Measurements from ENCODE around the gene DNAJC25. TPM values are rescaled to one million over a fixed set of nuclear protein-coding genes. Genes with fewer than 3 reads are reported as not detected.

Gene DNAJC25
- 2.8 TPM for total RNA-seq (2013)
- polyA plus RNA-seq (1 to 10 TPM; 1.1 to 6.0 (median 1.6) TPM), polyA minus RNA-seq (3.2 and 4.2 TPM in 2 replicates), total RNA-seq (2.8 to 12.0 (median 7.0) reads per million in 11 experiments)

GRCh38 chr9:111631214-111631971 is at the start of gene DNAJC25:
Gene DNAJC25 (plus strand): TSS chr9:111631334. CDS start chr9:111631408, 74 bp downstream.
- peak within 1 kb of the TSS; percentile 97 for H2AFZ ChIP-seq (ENCODE audit: insufficient read depth, low read depth, low read length, poor library complexity, severe bottlenecking)
- intact Hi-C loops (cut with micrococcal nuclease), result loop anchor here in 1 of 2 donors (5.0 kb wide), 1 partner anchor 149 kb away; the partner anchor contains the start of gene ECPAS
- Mint-ChIP-seq H3K4me1 (peaks cover 42% of the 10 kb centered on the region), H3K4me3 (peak within 1 kb of the TSS; percentile 93 to 96), H3K27me3 (ENCODE audit: low read depth in 3 of 3) (peaks cover 0 to 2% (median 0%) of the 10 kb centered on the region in 3 donors), H3K36me3 (peaks cover 5 to 6% of the 10 kb centered on the region in 2 donors), H3K9me3 (no peaks in the 10 kb centered on the region), H3K27ac (peak within 1 kb of the TSS; percentile 89 to 95 (median 93))
- H3K4me2 ChIP-seq (replicated peaks; ENCODE audit: extremely low read depth, low read length, poor library complexity, severe bottlenecking), result peak within 1 kb of the TSS; percentile 87
- H3K27ac ChIP-seq (ENCODE audit: low read depth in 1 of 2, low read length in 2 of 2), result peak within 1 kb of the TSS; percentile 74 to 90
- H3K9me3 ChIP-seq (replicated peaks in 1 of 2; ENCODE audit: control insufficient read depth in 1 of 2, insufficient read depth in 1 of 2, low read length in 2 of 2), result no peaks in the 10 kb centered on the region
- H3K79me2 ChIP-seq (ENCODE audit: insufficient read depth, low read length), result peaks cover 47% of the 10 kb centered on the region
- WGBS (ENCODE audit: insufficient coverage), result under 1% methylated on average over 79 of the region's 79 CpGs
- peak within 1 kb of the TSS; percentile 93 for H3K9ac ChIP-seq (ENCODE audit: insufficient read depth, low read length, poor library complexity, severe bottlenecking)
- no peak for TF ChIP-seq CTCF (IDR thresholded peaks at IDR 0.05)
- H3K27me3 ChIP-seq (ENCODE audit: control insufficient read depth in 2 of 2, insufficient read depth in 2 of 2, low read length in 2 of 2), result no peaks in the 10 kb centered on the region
- H3K36me3 ChIP-seq (replicated peaks in 1 of 2; ENCODE audit: control insufficient read depth in 1 of 2, insufficient read depth in 2 of 2, low read length in 2 of 2), result no peaks in the 10 kb centered on the region
- H3K4me3 ChIP-seq (replicated peaks in 1 of 3; ENCODE audit: low read depth in 2 of 3, low read length in 3 of 3), result peak within 1 kb of the TSS; percentile 70 to 92 (median 76)
- peak; percentile 97 to 98 (median 98) for DNase-seq
- peaks cover 18% of the 10 kb centered on the region for H4K20me1 ChIP-seq (ENCODE audit: insufficient read depth, low read length)
- peaks cover 21 to 23% of the 10 kb centered on the region in 2 donors for H3K4me1 ChIP-seq (ENCODE audit: control insufficient read depth in 1 of 2, insufficient read depth in 2 of 2, low read length in 2 of 2)

GRCh38 chr9:111582888-111583287 is 48.2 kb upstream of the DNAJC25 start:
- Histone ChIP-seq H4K20me1 (ENCODE audit: insufficient read depth, low read length) (no peaks in the 10 kb centered on the region), H3K4me2 (replicated peaks; ENCODE audit: extremely low read depth, low read length, poor library complexity, severe bottlenecking) (no peak overlapping the region), H3K27me3 (ENCODE audit: control insufficient read depth in 2 of 2, insufficient read depth in 2 of 2, low read length in 2 of 2) (no peaks in the 10 kb centered on the region), H3K27ac (ENCODE audit: low read depth in 1 of 2, low read length in 2 of 2) (no peak overlapping the region), H3K4me3 (replicated peaks in 1 of 3; ENCODE audit: low read depth in 2 of 3, low read length in 3 of 3) (no peak overlapping the region), H3K4me1 (ENCODE audit: control insufficient read depth in 1 of 2, insufficient read depth in 2 of 2, low read length in 2 of 2) (no peaks in the 10 kb centered on the region), H2AFZ (ENCODE audit: insufficient read depth, low read depth, low read length, poor library complexity, severe bottlenecking) (no peak overlapping the region), H3K9ac (ENCODE audit: insufficient read depth, low read length, poor library complexity, severe bottlenecking) (no peak overlapping the region), H3K9me3 (replicated peaks in 1 of 2; ENCODE audit: control insufficient read depth in 1 of 2, insufficient read depth in 1 of 2, low read length in 2 of 2) (no peaks in the 10 kb centered on the region), H3K36me3 (replicated peaks in 1 of 2; ENCODE audit: control insufficient read depth in 1 of 2, insufficient read depth in 2 of 2, low read length in 2 of 2) (no peaks in the 10 kb centered on the region), H3K79me2 (ENCODE audit: insufficient read depth, low read length) (no peaks in the 10 kb centered on the region)
- DNase-seq, result no peak
- peaks cover 0 to under 1% (median 0%) of the 10 kb centered on the region in 3 donors for H3K27me3 Mint-ChIP-seq (ENCODE audit: low read depth in 3 of 3)
- H3K27ac Mint-ChIP-seq, result no peak overlapping the region
- WGBS (ENCODE audit: insufficient coverage), result no CpG with 5 or more reads among the region's 3 CpGs
- H3K4me1 Mint-ChIP-seq, result no peaks in the 10 kb centered on the region
- intact Hi-C loops (cut with micrococcal nuclease), result no loop called here
- TF ChIP-seq CTCF (IDR thresholded peaks at IDR 0.05), result no peak
- H3K36me3 Mint-ChIP-seq, result peaks cover 0 to 5% of the 10 kb centered on the region in 2 donors
- H3K4me3 Mint-ChIP-seq, result no peak overlapping the region
- H3K9me3 Mint-ChIP-seq, result peaks cover 0 to 7% (median 3%) of the 10 kb centered on the region in 7 donors

All from CD14-positive monocyte (primary cell).